GM12801 (cell line): ENCODE data around the gene INPP5D.

Source experiments
- TF ChIP-seq, protein P1 (sequence below): IDR thresholded peaks from one replicate; pipeline ENCODE4 v1.5.1; 2011; ENCODE audit warnings: control low read depth; ENCODE audit not compliant: insufficient read length; ENCODE audit errors: extremely low read depth

The INPP5D gene

DNA sequence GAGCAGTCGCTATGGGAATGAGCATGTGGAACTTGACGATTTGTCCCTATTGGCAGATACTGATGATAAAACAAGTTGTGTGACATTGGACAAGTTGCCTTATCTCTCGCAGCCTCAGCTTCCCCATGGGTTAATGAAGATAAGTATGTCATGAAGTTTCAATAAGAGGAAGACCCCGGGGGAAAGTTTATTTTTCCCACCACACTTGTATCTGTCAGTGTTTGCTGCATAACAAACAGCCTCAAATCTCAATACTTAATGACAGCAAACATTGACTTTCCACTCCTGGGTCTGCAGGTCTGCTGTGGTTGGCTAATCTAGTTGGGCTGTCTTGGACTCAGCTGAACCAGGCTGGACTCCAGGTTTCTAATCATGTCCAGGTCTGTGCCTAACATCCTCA lies 45.8 kb downstream of the INPP5D start:
- TF ChIP-seq, protein P1, sequence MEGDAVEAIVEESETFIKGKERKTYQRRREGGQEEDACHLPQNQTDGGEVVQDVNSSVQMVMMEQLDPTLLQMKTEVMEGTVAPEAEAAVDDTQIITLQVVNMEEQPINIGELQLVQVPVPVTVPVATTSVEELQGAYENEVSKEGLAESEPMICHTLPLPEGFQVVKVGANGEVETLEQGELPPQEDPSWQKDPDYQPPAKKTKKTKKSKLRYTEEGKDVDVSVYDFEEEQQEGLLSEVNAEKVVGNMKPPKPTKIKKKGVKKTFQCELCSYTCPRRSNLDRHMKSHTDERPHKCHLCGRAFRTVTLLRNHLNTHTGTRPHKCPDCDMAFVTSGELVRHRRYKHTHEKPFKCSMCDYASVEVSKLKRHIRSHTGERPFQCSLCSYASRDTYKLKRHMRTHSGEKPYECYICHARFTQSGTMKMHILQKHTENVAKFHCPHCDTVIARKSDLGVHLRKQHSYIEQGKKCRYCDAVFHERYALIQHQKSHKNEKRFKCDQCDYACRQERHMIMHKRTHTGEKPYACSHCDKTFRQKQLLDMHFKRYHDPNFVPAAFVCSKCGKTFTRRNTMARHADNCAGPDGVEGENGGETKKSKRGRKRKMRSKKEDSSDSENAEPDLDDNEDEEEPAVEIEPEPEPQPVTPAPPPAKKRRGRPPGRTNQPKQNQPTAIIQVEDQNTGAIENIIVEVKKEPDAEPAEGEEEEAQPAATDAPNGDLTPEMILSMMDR = no peak

DNA sequence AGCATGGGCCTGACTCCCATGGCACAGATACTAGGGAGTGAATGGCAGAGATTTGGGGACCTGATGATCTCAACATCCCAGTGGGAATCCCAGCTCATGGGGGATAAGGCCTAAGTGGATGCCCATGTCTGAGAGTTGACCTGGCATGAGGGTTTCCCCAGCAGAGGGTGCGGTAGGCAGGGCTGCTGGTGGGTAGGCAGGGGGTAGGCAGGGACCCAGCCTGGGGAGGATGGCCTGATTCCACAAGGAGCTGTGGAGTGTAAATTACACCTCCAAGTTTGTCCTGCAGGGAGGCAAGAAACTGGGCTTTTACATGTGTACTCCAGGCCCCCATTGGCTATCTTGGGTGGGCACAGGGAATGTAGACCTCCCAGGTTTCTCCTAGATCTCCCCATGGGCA lies 46.9 kb downstream of the INPP5D start:
- TF ChIP-seq, protein P1 = no peak

DNA sequence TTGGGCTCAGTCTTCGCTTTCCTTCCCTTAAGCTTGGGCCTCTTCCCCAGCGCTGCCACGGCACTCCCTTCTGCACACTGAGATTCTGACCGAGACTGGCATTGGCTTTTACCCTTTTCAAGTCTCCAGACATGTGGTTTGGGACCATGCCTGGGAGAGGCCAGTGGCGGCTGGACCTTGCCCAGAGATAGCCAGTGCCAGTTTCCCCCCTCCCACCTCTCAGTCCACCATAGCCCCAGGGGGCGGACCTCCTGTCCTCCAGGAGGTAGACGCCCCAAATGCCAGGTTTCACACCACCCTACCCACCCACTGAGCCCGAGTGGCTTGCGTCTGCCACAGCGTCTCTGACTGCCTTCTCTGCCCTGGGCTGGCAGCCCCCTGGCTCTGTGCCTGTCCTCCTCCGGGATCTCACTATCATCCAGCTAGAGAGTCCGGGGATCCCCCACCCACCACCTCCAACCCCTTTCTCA lies 47.7 kb downstream of the INPP5D start:
- TF ChIP-seq, protein P1 = no peak

DNA sequence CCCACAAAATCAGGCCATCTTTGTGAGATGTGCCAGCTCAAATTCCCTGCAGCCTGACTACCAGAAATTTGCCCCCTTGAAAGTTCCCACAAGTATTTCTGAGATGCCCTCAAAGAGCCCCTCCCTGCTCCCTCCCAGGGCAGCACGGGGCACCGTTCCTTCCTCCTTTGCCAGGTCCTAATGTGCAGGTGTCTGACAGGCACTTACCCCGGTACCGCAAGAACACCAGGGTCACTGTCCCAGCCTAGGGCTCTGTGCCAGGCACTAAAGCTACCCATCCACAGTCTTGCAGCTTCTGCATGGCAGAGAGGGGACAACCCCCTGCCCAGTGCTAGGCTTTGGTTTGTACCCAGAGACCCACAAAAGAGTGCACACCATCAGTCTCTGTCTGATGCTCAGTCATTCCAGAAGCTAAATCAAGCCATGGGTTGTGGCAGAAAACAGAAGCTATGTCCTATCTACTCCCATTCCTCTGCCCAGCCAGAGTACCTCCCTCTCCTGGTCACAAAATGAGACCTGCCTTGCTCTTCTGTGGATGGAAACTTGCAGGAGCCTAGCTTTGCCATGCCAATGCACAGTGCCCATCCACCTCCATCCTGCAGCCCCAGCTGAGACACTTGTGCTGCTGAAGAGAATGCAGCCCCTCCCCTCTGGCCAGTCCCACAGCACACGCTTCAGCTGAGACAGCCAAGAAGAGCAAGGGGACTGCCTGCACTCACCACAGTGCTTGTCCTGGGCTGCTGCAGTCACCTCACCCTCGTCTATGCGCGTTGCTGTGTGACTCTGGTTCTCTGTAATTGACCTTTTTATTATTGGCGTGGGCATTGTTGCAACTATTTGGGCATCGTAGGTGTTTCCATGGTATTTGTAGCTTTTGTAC lies 48.7 kb downstream of the INPP5D start:
- TF ChIP-seq, protein P1 = no peak

DNA sequence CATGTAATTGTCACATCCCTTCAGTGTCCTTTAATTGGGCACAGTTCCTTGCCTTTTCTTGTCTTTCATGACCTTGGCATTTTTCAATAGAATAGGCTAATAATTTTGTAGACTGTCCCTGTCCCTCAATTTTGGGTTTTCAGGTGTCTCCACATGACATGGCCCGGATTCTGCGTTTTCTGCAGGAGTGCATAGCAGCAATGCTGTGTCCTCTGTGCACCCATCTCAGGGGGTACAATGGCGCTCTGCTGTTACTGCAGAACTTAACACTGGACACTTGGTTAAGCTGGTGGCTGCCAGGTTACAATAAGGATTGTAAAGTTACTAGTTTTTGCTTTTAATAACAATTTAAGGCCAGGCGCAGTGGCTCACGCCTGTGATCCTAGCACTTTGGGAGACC lies 51.3 kb downstream of the INPP5D start:
- TF ChIP-seq, protein P1 = no peak

DNA sequence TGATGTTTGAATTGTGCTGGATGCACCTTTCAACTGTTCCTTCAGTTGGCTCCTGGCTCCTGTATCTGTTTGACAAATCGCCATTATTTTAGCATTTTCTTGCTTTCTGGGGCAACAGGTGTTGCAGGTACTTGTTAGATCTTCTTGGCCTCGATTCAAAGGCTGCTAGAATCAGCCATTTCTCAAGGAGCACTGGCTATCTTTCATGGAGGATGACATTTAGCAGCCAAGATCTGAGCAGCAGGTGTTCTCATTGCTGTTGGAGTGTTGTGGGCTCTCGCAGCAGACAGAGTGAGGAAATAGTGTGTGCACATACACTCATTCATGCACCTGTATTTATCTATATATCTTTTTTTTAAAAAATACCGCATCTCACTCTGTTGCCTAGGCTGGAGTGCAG lies 52.2 kb downstream of the INPP5D start:
- TF ChIP-seq, protein P1 = no peak

DNA sequence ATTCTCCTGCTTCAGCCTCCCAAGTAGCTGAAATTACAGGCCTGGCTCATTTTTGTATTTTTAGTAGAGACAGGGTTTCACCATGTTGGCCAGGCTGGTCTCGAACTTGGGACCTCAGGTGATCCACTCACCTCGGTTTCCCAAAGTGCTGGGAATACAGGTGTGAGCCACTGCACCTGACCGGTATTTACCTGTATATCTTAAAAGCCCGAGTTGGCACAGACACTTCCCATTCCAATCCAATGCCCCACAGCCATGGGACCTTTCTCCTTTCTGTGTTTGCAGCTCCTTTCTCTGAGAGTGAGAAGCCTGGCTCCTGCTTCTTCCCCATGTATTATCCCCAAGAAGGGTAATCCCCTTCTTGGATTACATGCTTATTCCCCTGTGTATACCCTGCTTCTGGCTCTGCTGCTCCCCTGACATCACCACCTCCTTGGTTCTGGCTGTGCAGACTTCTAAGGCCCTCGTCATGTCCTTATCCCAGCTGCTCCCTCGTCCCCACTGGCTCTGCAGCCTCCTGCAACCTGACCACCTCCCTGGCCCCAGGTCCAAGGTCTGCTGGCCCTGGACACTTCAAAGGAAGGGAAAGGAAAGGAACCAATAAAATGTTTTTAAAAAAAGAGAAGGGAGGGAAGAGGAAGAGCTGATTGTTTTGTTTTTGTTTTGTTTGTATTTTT lies 52.8 kb downstream of the INPP5D start:
- TF ChIP-seq, protein P1 = no peak
